AG04449 (cell line): Measurements from ENCODE around the gene PARVA.

Source experiments
- CTCF ChIA-PET: fragments of 350-600 bp; formaldehyde crosslinking; extraction: SDS; loops from one replicate; lab custom pipeline; 2021; ENCODE audit warnings: antibody characterized with exemption; lab: Yijun Ruan, JAX
- POLR2A ChIA-PET: fragments of 400-600, 350-600 bp; formaldehyde crosslinking; extraction: SDS; loops from one replicate; lab custom pipeline; 2020; ENCODE audit warnings: antibody characterized with exemption, inconsistent platforms; lab: Yijun Ruan, JAX
- DNase-seq: peaks from one replicate; pipeline ENCODE4 v3.0.0-alpha.2; 2010; ENCODE audit warnings: low read depth, low spot score
- H3K4me3 ChIP-seq: 2 replicates; pipeline ENCODE4 v1.5.1; 2011; ENCODE audit warnings: low read depth, mild to moderate bottlenecking, control low read depth, low read length
- TF ChIP-seq, protein P1 (sequence below): IDR thresholded peaks from one replicate; pipeline ENCODE4 v1.5.1; 2011; ENCODE audit warnings: mild to moderate bottlenecking, moderate library complexity, low read length, control low read depth, inconsistent platforms; ENCODE audit not compliant: insufficient read depth; ENCODE audit errors: missing control alignments

Gene PARVA

DNA sequence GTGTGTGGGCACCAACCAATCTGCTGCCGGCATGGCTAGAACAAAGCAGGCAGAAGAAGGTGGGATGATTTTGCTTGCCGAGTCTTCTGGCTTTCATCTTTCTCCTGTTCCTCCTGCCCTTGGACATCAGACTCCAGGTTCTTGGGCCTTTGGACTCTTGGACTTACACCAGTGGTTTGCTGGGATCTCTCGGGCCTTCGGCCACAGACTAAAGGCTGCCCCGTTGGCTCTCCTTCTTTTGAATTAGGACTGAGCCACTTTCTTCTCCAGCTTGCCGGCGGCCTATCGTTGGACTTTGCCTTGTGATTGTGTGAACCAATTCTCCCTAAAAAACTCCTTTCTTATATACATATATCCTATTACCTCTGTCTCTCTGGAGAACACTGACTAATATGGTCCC is 168.8 kb downstream of the PARVA start:
- no peak for DNase-seq
- CTCF ChIA-PET, result interaction anchor here (0.6 to 0.9 kb wide), 2 partner anchors 29 to 215 kb away, joined by 3 read pairs; no protein-coding TSS in a partner anchor
- H3K4me3 ChIP-seq, result no peak overlapping the region
- TF ChIP-seq, protein P1, sequence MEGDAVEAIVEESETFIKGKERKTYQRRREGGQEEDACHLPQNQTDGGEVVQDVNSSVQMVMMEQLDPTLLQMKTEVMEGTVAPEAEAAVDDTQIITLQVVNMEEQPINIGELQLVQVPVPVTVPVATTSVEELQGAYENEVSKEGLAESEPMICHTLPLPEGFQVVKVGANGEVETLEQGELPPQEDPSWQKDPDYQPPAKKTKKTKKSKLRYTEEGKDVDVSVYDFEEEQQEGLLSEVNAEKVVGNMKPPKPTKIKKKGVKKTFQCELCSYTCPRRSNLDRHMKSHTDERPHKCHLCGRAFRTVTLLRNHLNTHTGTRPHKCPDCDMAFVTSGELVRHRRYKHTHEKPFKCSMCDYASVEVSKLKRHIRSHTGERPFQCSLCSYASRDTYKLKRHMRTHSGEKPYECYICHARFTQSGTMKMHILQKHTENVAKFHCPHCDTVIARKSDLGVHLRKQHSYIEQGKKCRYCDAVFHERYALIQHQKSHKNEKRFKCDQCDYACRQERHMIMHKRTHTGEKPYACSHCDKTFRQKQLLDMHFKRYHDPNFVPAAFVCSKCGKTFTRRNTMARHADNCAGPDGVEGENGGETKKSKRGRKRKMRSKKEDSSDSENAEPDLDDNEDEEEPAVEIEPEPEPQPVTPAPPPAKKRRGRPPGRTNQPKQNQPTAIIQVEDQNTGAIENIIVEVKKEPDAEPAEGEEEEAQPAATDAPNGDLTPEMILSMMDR, result no peak
- POLR2A ChIA-PET, result no interaction called here

DNA sequence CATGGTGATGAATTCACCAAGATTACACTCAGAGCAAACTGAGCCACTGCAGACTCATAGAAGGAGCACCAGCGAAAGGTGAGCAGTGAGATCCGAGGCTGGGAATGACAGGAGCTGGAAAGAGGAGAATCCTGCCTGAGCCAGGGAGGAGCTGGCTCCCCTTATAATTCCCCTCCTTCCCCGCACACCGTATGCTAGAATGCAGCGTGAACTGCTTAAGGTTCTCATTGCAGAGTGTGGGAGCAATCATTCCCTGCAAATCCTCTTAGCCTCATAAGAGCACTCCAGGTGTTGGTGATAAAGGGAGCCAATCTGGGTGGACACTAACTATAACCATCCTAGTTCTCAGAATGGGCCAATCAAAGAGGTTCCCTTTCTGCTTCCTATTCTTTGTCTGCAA is 169.3 kb downstream of the PARVA start:
- ChIA-PET CTCF (no interaction called here), POLR2A (no interaction called here)
- DNase-seq, result no peak
- TF ChIP-seq, protein P1, result no peak
- H3K4me3 ChIP-seq, result no peak overlapping the region

DNA sequence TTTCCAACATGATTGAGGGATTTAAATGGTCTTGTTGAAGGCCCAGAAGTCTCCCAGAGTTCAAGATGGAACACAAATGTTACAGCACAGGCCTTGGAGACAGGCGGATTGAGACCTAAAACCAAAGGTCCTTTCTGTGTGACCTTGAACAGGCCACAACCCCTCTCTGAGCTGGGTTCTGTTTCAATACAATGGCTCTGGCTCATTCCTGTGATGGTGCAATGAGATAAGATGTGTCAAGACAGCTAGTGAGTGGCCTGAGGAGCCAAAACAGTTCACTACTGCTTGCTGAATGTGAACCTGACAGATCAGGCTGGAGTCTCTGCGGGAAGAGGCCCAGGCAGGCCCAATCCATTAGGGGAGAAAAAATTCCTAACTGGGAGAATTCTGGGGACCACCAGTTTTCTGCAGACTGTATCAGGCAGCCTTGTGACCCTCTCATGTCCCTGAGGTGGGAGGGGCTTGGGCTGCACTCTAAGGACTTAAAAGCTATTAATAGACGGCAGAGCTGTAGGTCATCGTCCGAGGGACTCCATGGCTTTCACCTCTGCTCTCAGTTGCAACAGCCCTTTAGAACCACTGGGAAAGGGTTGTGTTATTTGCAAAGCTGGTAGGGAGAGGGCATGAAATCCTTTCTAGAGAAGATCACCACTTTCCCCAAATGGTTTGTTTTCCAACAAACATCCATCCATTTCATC is 170.7 kb downstream of the PARVA start:
- POLR2A ChIA-PET, result interaction anchor here (0.7 kb wide), 1 partner anchor 252 kb away, joined by 3 read pairs; no protein-coding TSS in a partner anchor
- CTCF ChIA-PET, result interaction anchor here (0.8 to 1.9 kb wide), 3 partner anchors 8 to 340 kb away, joined by 3 to 4 read pairs (median 3); no protein-coding TSS in a partner anchor
- TF ChIP-seq, protein P1, result no peak
- no peak overlapping the region for H3K4me3 ChIP-seq
- DNase-seq, result no peak

DNA sequence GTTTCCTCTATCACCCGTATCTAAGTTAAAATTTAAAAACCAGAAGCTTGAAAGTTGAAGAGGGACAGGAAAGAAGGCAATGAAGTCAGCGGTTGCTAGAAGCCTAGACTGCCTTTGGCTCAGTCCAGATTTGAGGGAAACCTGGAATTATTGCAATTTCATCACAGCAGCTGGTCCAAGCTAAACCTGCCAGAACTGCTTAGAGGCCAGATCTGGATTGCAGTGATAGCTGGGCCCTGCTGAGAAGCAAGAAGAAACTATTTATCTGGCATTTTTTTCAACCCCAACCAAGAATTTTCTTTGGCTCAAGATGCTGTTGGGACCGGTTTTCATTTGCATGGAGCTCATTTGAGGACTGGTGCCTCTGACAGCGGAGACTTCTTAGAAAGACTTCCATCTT is 175.3 kb downstream of the PARVA start:
- H3K4me3 ChIP-seq, result no peak overlapping the region
- CTCF ChIA-PET, result interaction anchor here (1.0 to 2.5 kb wide), 3 partner anchors 12 to 272 kb away, joined by 3 to 18 read pairs (median 4); no protein-coding TSS in a partner anchor
- TF ChIP-seq, protein P1, result no peak
- POLR2A ChIA-PET, result interaction anchor here (0.6 to 1.4 kb wide), 2 partner anchors 12 to 642 kb away, joined by 3 to 4 read pairs; no protein-coding TSS in a partner anchor
- peak; percentile 84 for DNase-seq

DNA sequence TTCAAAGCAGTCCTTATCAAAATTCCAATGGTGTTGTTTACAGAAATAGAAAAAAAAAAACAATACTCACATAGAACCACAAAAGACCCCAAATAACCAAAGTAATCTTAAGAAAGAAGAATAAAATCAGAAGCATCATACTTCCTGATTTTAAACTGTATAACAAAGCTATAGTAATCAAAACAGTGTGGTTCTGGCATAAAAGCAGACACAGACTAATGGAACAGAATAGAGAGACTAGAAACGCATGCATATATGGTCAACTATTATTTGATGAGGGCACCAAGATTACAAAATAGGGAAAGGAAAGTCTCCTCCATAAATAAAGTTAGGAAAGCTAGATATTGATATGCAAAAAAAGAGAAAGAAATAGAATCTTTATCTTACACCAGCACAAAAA is 176.8 kb downstream of the PARVA start:
- H3K4me3 ChIP-seq, result no peak overlapping the region
- ChIA-PET CTCF (interaction anchor here (2.5 kb wide), 1 partner anchor 13 kb away, joined by 18 read pairs; no protein-coding TSS in a partner anchor), POLR2A (no interaction called here)
- no peak for DNase-seq
- TF ChIP-seq, protein P1, result no peak

DNA sequence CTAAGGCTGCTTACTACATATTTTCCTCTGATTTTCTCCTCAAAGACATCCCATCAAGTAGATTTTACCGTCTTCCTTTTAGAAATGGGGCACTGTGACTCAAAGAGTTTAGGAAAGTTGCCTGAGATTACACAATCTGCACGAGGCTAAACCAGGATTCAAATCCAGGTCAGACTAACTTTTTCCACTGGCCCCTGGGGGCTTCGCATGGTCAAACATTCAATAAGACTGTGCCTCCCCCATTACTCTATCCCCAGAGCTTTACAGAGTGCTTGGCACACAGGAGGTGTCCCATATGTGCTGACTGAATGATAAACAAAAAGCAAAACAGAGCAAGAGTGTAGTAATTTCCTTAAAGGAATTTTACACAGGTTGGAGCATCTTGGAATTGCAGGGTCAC is 178.8 kb downstream of the PARVA start:
- DNase-seq, result no peak
- ChIA-PET CTCF (interaction anchor here (1.2 to 2.1 kb wide), 6 partner anchors 15 to 358 kb away, joined by 3 to 8 read pairs (median 3); no protein-coding TSS in a partner anchor), POLR2A (interaction anchor here (1.7 kb wide), 1 partner anchor 15 kb away, joined by 6 read pairs; no protein-coding TSS in a partner anchor)
- no peak overlapping the region for H3K4me3 ChIP-seq
- TF ChIP-seq, protein P1, result no peak
